T-helper 17 cell (primary cell): Measurements from ENCODE around the gene NCBP2. TPM values are rescaled to one million over a fixed set of nuclear protein-coding genes. Genes with fewer than 3 reads are reported as not detected.
A peak's percentile ranks its signal among the peaks of the same experiment; 100 is the strongest.

Experiments used
- ATAC-seq: fragments of 150-1000 bp; cut with Tn5 transposase; 2 replicates; pipeline ENCODE4 v1.10.0; 2021; ENCODE audit warnings: mild to moderate bottlenecking, moderate library complexity
- DNase-seq, 3 donors: peaks; one replicate each; pipeline versions ENCODE4 v3.0.0 to v3.0.0-alpha.2; 2020 to 2021
- H3K9me3 ChIP-seq: one replicate; pipeline ENCODE4 v1.7.0; 2013; ENCODE audit warnings: low read length, mild to moderate bottlenecking; ENCODE audit not compliant: control insufficient read depth, poor library complexity, severe bottlenecking
- H3K27ac Mint-ChIP-seq: one replicate; pipeline ENCODE4 v1.8.0; 2022; ENCODE audit warnings: mild to moderate bottlenecking, moderate library complexity, mixed read lengths
- H3K27me3 Mint-ChIP-seq: one replicate; pipeline ENCODE4 v1.8.0; 2022; ENCODE audit warnings: mixed read lengths
- H3K36me3 Mint-ChIP-seq: one replicate; pipeline ENCODE4 v1.8.0; 2022; ENCODE audit warnings: low read depth, mixed read lengths
- H3K4me1 Mint-ChIP-seq: one replicate; pipeline ENCODE4 v1.8.0; 2022; ENCODE audit warnings: mild to moderate bottlenecking, mixed read lengths
- H3K4me3 Mint-ChIP-seq: one replicate; pipeline ENCODE4 v1.8.0; 2022; ENCODE audit warnings: mild to moderate bottlenecking, moderate library complexity, mixed read lengths
- total RNA-seq, 4 donors: library from RNA in 2 of 4; stranded (reverse) in 2 of 4; gene quantifications; one replicate each; pipeline ENCODE4 v1.2.3 and lab custom pipeline; 2022 to 2026

NCBP2 gene
- total RNA-seq, 2 donors from 2014 or later = 48.7 to 51.7 TPM

- ATAC-seq (peak; percentile 57), DNase-seq (peak; percentile 40 to 45 (median 42))
- Mint-ChIP-seq H3K4me3 (peak overlapping the region; percentile 99), H3K27ac (peak overlapping the region; percentile 100), H3K27me3 (no peaks in the 10 kb centered on the region), H3K36me3 (peaks cover 7% of the 10 kb centered on the region), H3K4me1 (peaks cover 35% of the 10 kb centered on the region)
- no peaks in the 10 kb centered on the region for H3K9me3 ChIP-seq
Observed at GRCh38 chr3:196941729-196942225, 551 bp downstream of the NCBP2 start.

GRCh38 chr3:196938576-196938975 lies 3.8 kb downstream of the NCBP2 start:
- no peak for ATAC-seq

GRCh38 chr3:196938124-196938523 lies 4.2 kb downstream of the NCBP2 start:
- no peak for DNase-seq
- Mint-ChIP-seq H3K4me1 (peaks cover 22% of the 10 kb centered on the region), H3K27me3 (no peaks in the 10 kb centered on the region), H3K27ac (peak overlapping the region; percentile 39), H3K36me3 (peaks cover 7% of the 10 kb centered on the region), H3K4me3 (no peak overlapping the region)
- no peak for ATAC-seq
- no peaks in the 10 kb centered on the region for H3K9me3 ChIP-seq

More at GRCh38 chr3:196938576-196938975, 3.8 kb downstream of the NCBP2 start:
- Mint-ChIP-seq H3K4me1 (peaks cover 26% of the 10 kb centered on the region), H3K4me3 (no peak overlapping the region), H3K27me3 (no peaks in the 10 kb centered on the region), H3K27ac (no peak overlapping the region), H3K36me3 (peaks cover 7% of the 10 kb centered on the region)
- DNase-seq = no peak
- no peaks in the 10 kb centered on the region for H3K9me3 ChIP-seq

- Mint-ChIP-seq H3K27me3 (no peaks in the 10 kb centered on the region), H3K27ac (peak overlapping the region; percentile 11), H3K4me3 (peak overlapping the region; percentile 19), H3K4me1 (peaks cover 10% of the 10 kb centered on the region), H3K36me3 (no peaks in the 10 kb centered on the region)
- no peak for DNase-seq
- ATAC-seq = no peak
- no peaks in the 10 kb centered on the region for H3K9me3 ChIP-seq
Observed at GRCh38 chr3:196936288-196936687, 6.0 kb downstream of the NCBP2 start.

GRCh38 chr3:196932600-196932999 lies 9.7 kb downstream of the NCBP2 start:
- no peaks in the 10 kb centered on the region for H3K27me3 Mint-ChIP-seq
- H3K36me3 Mint-ChIP-seq = peaks cover 2% of the 10 kb centered on the region
- H3K27ac Mint-ChIP-seq = no peak overlapping the region
- H3K4me3 Mint-ChIP-seq = no peak overlapping the region
- H3K9me3 ChIP-seq = no peaks in the 10 kb centered on the region
- no peak for DNase-seq
- peaks cover 2% of the 10 kb centered on the region for H3K4me1 Mint-ChIP-seq
- no peak for ATAC-seq

GRCh38 chr3:196931828-196932587 lies 10.3 kb downstream of the NCBP2 start:
- Mint-ChIP-seq H3K4me1 (peaks cover 2% of the 10 kb centered on the region), H3K4me3 (no peak overlapping the region), H3K27me3 (no peaks in the 10 kb centered on the region), H3K27ac (no peak overlapping the region), H3K36me3 (peaks cover 2% of the 10 kb centered on the region)
- H3K9me3 ChIP-seq = no peaks in the 10 kb centered on the region
- ATAC-seq = no peak
- DNase-seq = no peak

GRCh38 chr3:196931157-196931556 lies 11.2 kb downstream of the NCBP2 start:
- no peak for ATAC-seq
- no peak overlapping the region for H3K4me3 Mint-ChIP-seq
- H3K4me1 Mint-ChIP-seq = peaks cover 2% of the 10 kb centered on the region
- no peaks in the 10 kb centered on the region for H3K9me3 ChIP-seq
- DNase-seq = no peak
- H3K27me3 Mint-ChIP-seq = no peaks in the 10 kb centered on the region
- H3K36me3 Mint-ChIP-seq = peaks cover 2% of the 10 kb centered on the region
- no peak overlapping the region for H3K27ac Mint-ChIP-seq

GRCh38 chr3:196927571-196928453 lies 14.5 kb downstream of the NCBP2 start:
- Mint-ChIP-seq H3K4me1 (no peaks in the 10 kb centered on the region), H3K4me3 (no peak overlapping the region), H3K36me3 (peaks cover 2% of the 10 kb centered on the region), H3K27ac (no peak overlapping the region), H3K27me3 (no peaks in the 10 kb centered on the region)
- H3K9me3 ChIP-seq = no peaks in the 10 kb centered on the region
- no peak for ATAC-seq
- no peak for DNase-seq

GRCh38 chr3:196920733-196921132 lies 21.6 kb downstream of the NCBP2 start:
- Mint-ChIP-seq H3K36me3 (peaks cover under 1% of the 10 kb centered on the region), H3K27me3 (no peaks in the 10 kb centered on the region), H3K4me1 (peaks cover 7% of the 10 kb centered on the region), H3K4me3 (no peak overlapping the region), H3K27ac (peak overlapping the region; percentile 8)
- ATAC-seq = no peak
- DNase-seq = no peak
- H3K9me3 ChIP-seq = no peaks in the 10 kb centered on the region

- Mint-ChIP-seq H3K4me1 (peaks cover 7% of the 10 kb centered on the region), H3K27me3 (no peaks in the 10 kb centered on the region), H3K36me3 (peaks cover 4% of the 10 kb centered on the region), H3K27ac (peak overlapping the region; percentile 71), H3K4me3 (no peak overlapping the region)
- DNase-seq (no peak), ATAC-seq (no peak)
- H3K9me3 ChIP-seq = no peaks in the 10 kb centered on the region
Observed at GRCh38 chr3:196918968-196919367, 23.4 kb downstream of the NCBP2 start.

GRCh38 chr3:196916995-196917394 lies 25.3 kb downstream of the NCBP2 start:
- Mint-ChIP-seq H3K27ac (no peak overlapping the region), H3K36me3 (peaks cover 4% of the 10 kb centered on the region), H3K27me3 (no peaks in the 10 kb centered on the region), H3K4me3 (no peak overlapping the region), H3K4me1 (peaks cover 9% of the 10 kb centered on the region)
- DNase-seq (no peak), ATAC-seq (no peak)
- H3K9me3 ChIP-seq = no peaks in the 10 kb centered on the region

- no peak for DNase-seq
- Mint-ChIP-seq H3K27ac (no peak overlapping the region), H3K36me3 (peaks cover 4% of the 10 kb centered on the region), H3K27me3 (no peaks in the 10 kb centered on the region), H3K4me3 (peak overlapping the region; percentile 25), H3K4me1 (peaks cover 9% of the 10 kb centered on the region)
- ATAC-seq = no peak
- H3K9me3 ChIP-seq = no peaks in the 10 kb centered on the region
Observed at GRCh38 chr3:196916221-196916620, 26.1 kb downstream of the NCBP2 start.

GRCh38 chr3:196915375-196915774 lies 27.0 kb downstream of the NCBP2 start:
- no peaks in the 10 kb centered on the region for H3K9me3 ChIP-seq
- no peak for DNase-seq
- H3K4me1 Mint-ChIP-seq = peaks cover 6% of the 10 kb centered on the region
- peaks cover 4% of the 10 kb centered on the region for H3K36me3 Mint-ChIP-seq
- peak overlapping the region; percentile 50 for H3K4me3 Mint-ChIP-seq
- H3K27me3 Mint-ChIP-seq = no peaks in the 10 kb centered on the region
- ATAC-seq = no peak
- no peak overlapping the region for H3K27ac Mint-ChIP-seq
